COLO668 (cell line): ENCODE measurements around the gene DNA2.
"Not testable (repeated sequence)": the region's sequence is repeated elsewhere in the genome, so short reads cannot be mapped to it uniquely, and the experiment has no call there.

Experiments
- DNase-seq: peaks from one replicate; lab custom pipeline; 2025; ENCODE audit not compliant: unreplicated experiment; lab: John Stamatoyannopoulos, UW

Gene DNA2

GRCh38 chr10:68461032-68461431 is 10.7 kb downstream of the DNA2 start:
- no peak for DNase-seq

GRCh38 chr10:68449698-68450097 is 22.1 kb downstream of the DNA2 start:
- not testable (repeated sequence) for DNase-seq

GRCh38 chr10:68446179-68446578 is 25.6 kb downstream of the DNA2 start:
- DNase-seq, result no peak

- no peak for DNase-seq
Observed at GRCh38 chr10:68442971-68443370, 28.8 kb downstream of the DNA2 start.

- DNase-seq, result no peak
Observed at GRCh38 chr10:68440898-68441297, 30.9 kb downstream of the DNA2 start.

GRCh38 chr10:68435803-68436202 is 36.0 kb downstream of the DNA2 start:
- DNase-seq, result no peak

GRCh38 chr10:68434657-68435056 is 37.1 kb downstream of the DNA2 start:
- no peak for DNase-seq

- no peak for DNase-seq
Observed at GRCh38 chr10:68428396-68429104, 43.2 kb downstream of the DNA2 start.

GRCh38 chr10:68424454-68425014 is 47.2 kb downstream of the DNA2 start:
- DNase-seq, result no peak

GRCh38 chr10:68423522-68423921 is 48.3 kb downstream of the DNA2 start:
- no peak for DNase-seq

GRCh38 chr10:68419376-68419775 is 52.4 kb downstream of the DNA2 start:
- DNase-seq, result no peak

GRCh38 chr10:68408898-68409518 is 62.8 kb downstream of the DNA2 start:
- no peak for DNase-seq

GRCh38 chr10:68406815-68407548 is 64.8 kb downstream of the DNA2 start, which contains the start of gene RUFY2:
Gene RUFY2, minus strand, starts transcription at chr10:68407277. Its CDS starts 88 bp downstream, at chr10:68407189.
- peak; percentile 79 for DNase-seq

- DNase-seq, result peak; percentile 56
Observed at GRCh38 chr10:68406111-68406814, 65.5 kb downstream of the DNA2 start.

- no peak for DNase-seq
Observed at GRCh38 chr10:68403701-68404100, 68.1 kb downstream of the DNA2 start.

- no peak for DNase-seq
Observed at GRCh38 chr10:68402276-68402675, 69.5 kb downstream of the DNA2 start.

GRCh38 chr10:68397005-68397404 is 74.8 kb downstream of the DNA2 start:
- no peak for DNase-seq

- no peak for DNase-seq
Observed at GRCh38 chr10:68385740-68386139, 86.0 kb downstream of the DNA2 start.

- DNase-seq, result no peak
Observed at GRCh38 chr10:68371604-68372003, 100.2 kb downstream of the DNA2 start.

GRCh38 chr10:68367121-68367520 is 104.7 kb downstream of the DNA2 start:
- DNase-seq, result no peak

- DNase-seq, result no peak
Observed at GRCh38 chr10:68366600-68366999, 105.2 kb downstream of the DNA2 start.
